Liver (tissue), 3 donors: Measurements from ENCODE around the gene PHETA1.
A peak's percentile ranks its signal among the peaks of the same experiment; 100 is the strongest.

Experiments
- CTCF ChIP-seq: fragments of 150-350 bp; IDR thresholded peaks from 2 replicates; pipeline ENCODE4 v1.5.1; 2017; ENCODE audit warnings: improper control_type of control experiment, low read depth, low read length; ENCODE audit not compliant: missing input control
- GABPA ChIP-seq, 2 donors: IDR thresholded peaks in 1 of 2; conservative IDR thresholded peaks in 1 of 2; 2 replicates each; pipeline ENCODE4 v1.6.1; 2016; ENCODE audit warnings: antibody characterized with exemption in 2 of 2, mild to moderate bottlenecking in 1 of 2, moderate library complexity in 1 of 2
- TAF1 ChIP-seq: conservative IDR thresholded peaks from 2 replicates; pipeline ENCODE4 v1.6.1; 2016; ENCODE audit warnings: antibody characterized with exemption, mild to moderate bottlenecking
- donor health status: healthy.
- donor health status: healthy.

- TF ChIP-seq GABPA (IDR thresholded peaks at IDR 0.05 in 1 of 2, conservative IDR thresholded peaks at IDR 0.05 in 1 of 2) = no peak
- TF ChIP-seq CTCF = peak; percentile 92
- TF ChIP-seq TAF1 = no peak
Measured at GRCh38 chr12:111313833-111314259, 55.0 kb downstream of the PHETA1 start.
